ENCODE results near the gene NOL11. TPM values are rescaled to one million over a fixed set of nuclear protein-coding genes. Genes with fewer than 3 reads are reported as not detected.
"Not testable (repeated sequence)": the region's sequence is repeated elsewhere in the genome, so short reads cannot be mapped to it uniquely, and the experiment has no call there.

The NOL11 gene
- total RNA-seq, 1 donor from 2014 or later, result 52.0 TPM

- DNase-seq (ENCODE audit: low spot score), result no peak
Measured at GRCh38 chr17:67754001-67754400, 36.3 kb downstream of the NOL11 start.

GRCh38 chr17:67754686-67755085 lies 37.0 kb downstream of the NOL11 start:
- not testable (repeated sequence) for DNase-seq (ENCODE audit: low spot score)

DNA sequence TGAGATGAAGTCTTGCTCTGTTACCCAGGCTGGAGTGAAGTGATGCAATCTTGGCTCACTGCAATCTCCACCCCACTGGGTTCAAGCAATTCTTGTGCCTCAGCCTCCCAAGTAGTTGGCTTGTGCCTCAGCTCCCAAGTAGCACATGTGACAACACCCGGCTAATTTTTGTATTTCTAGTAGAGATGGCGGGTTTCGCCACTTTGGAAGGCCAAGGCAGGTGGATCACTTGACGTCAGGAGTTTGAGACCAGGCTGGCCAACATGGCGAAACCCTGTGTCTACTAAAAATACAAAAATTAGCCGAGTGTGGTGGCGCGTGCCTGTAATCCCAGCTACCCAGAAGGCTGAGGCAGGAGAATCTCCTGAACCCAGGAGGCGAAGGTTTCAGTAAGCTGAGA lies 39.0 kb downstream of the NOL11 start:
- not testable (repeated sequence) for DNase-seq (ENCODE audit: low spot score)

GRCh38 chr17:67759355-67760171 lies 41.8 kb downstream of the NOL11 start:
- DNase-seq (ENCODE audit: low spot score), result no peak

GRCh38 chr17:67765623-67766022 lies 47.9 kb downstream of the NOL11 start:
- no peak for DNase-seq (ENCODE audit: low spot score)

- no peak for DNase-seq (ENCODE audit: low spot score)
Measured at GRCh38 chr17:67769231-67769630, 51.5 kb downstream of the NOL11 start.

- DNase-seq (ENCODE audit: low spot score), result no peak
Measured at GRCh38 chr17:67770539-67770938, 52.8 kb downstream of the NOL11 start.

GRCh38 chr17:67772679-67773078 lies 54.9 kb downstream of the NOL11 start:
- no peak for DNase-seq (ENCODE audit: low spot score)

DNA sequence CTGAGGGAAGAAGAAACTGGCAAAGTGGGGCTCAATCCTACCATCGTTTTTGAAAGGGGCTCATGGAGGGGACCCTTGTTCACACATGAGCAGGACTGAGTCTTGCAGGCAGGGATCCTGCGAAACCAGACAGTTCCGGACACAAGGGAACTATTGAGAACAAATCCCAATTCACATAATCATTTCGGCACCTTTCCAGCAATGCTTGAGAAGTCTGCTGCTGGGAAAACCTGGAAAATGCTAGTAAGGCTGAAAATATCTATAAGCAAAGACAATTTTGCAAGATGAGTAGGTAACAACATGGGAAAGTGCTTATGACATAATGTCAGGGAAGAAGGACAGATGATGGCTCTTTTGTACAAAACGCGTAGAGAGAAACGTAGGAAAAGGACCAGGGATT lies 55.5 kb downstream of the NOL11 start:
- DNase-seq (ENCODE audit: low spot score), result no peak

DNA sequence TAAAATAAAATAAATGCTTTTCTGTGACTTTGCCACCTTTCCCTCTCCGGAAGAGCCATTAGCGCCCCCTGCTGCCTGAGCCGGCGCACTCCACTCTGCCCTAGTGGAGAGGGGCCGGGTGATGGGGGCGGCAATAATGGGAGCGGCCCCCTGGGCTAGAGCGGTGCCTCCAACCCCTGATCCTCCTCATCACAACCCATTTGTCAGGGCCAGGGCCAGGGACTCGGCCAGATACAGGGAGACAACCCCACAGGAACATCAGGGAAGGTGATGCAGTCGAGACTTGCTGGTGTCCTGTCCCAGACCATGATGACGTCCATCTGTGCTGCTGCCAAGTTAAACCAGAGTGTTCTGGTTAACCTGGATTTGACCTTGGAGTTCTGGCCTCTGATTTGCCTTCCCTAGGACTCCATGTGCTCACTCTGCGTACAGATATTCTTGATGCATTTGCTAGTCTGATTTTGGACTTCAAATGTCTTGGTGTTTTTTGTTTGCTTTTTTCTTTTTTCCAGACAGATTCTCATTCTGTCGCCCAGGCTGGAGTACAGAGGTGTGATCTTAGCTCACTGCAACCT lies 61.4 kb downstream of the NOL11 start:
- peak; percentile 77 for DNase-seq (ENCODE audit: low spot score)

- DNase-seq (ENCODE audit: low spot score), result no peak
Measured at GRCh38 chr17:67784364-67785121, 66.8 kb downstream of the NOL11 start.

- DNase-seq (ENCODE audit: low spot score), result no peak
Measured at GRCh38 chr17:67785122-67785477, 67.4 kb downstream of the NOL11 start.

DNA sequence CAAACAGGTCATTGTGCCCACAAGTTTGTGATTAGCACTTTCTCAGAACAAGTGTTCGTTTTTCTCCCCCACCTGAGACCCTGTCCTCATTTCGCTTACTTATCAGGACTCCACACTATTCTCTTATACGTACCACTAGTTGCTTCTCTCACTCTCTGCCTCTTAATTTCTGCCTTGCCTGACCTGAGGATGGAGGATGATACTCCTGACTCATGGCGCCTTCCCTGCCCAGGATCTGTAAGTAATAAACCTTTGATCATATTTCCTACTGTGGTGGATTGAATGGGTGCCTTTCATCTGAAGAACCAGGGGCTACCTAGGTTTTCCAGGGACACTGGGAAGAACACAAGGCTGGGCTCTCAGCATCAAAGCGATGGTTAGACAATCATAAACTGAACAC lies 67.8 kb downstream of the NOL11 start:
- DNase-seq (ENCODE audit: low spot score), result no peak

Other genes starting within 250 kb of the NOL11 start
- gene BPTF, start 107.6 kb downstream of the NOL11 start, total RNA-seq, result 126 TPM